ENCODE data around the gene RGMA.

DNA sequence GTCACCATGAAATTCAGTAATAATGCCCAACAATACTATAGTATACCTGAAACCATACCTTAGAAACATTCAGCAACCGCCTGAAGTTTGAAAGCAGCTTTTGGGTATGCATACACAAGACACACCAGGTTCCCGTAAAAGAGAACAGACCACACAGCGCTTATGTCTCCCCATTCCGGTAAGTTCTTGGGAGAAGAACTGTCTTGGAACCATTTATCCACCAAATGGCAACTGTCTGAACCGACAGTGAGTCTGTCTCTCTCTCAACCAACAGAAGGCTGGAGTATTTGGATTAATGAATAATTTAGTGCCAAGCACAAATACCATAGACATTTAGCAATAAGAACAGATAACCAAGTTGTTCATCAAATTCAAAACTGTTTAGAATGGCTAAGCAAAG lies 7.6 kb downstream of the RGMA start:
- TF ChIP-seq, protein P1, sequence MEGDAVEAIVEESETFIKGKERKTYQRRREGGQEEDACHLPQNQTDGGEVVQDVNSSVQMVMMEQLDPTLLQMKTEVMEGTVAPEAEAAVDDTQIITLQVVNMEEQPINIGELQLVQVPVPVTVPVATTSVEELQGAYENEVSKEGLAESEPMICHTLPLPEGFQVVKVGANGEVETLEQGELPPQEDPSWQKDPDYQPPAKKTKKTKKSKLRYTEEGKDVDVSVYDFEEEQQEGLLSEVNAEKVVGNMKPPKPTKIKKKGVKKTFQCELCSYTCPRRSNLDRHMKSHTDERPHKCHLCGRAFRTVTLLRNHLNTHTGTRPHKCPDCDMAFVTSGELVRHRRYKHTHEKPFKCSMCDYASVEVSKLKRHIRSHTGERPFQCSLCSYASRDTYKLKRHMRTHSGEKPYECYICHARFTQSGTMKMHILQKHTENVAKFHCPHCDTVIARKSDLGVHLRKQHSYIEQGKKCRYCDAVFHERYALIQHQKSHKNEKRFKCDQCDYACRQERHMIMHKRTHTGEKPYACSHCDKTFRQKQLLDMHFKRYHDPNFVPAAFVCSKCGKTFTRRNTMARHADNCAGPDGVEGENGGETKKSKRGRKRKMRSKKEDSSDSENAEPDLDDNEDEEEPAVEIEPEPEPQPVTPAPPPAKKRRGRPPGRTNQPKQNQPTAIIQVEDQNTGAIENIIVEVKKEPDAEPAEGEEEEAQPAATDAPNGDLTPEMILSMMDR (conservative IDR thresholded peaks at IDR 0.05): no peak
- no peak for TF ChIP-seq ZFX (IDR thresholded peaks at IDR 0.05)

All from C4-2B (cell line).